ENCODE results near the gene IBA57.
A peak's percentile ranks its signal among the peaks of the same experiment; 100 is the strongest.

IBA57 gene

GRCh38 chr1:228134591-228134990, 31.0 kb upstream of the IBA57 start:
- DNase-seq (ENCODE audit: insufficient read length, low spot score) = no peak
- no peak for TF ChIP-seq PAX5 (IDR thresholded peaks at IDR 0.05; ENCODE audit: insufficient read depth, low read length, severe bottlenecking)
- no peak for TF ChIP-seq POLR2A (IDR thresholded peaks at IDR 0.05; ENCODE audit: low read depth, low read length)
- TF ChIP-seq POU2F2 (IDR thresholded peaks at IDR 0.05; ENCODE audit: low read depth, low read length) = no peak
- no peak for TF ChIP-seq POLR2AphosphoS5 (IDR thresholded peaks at IDR 0.05; ENCODE audit: low read depth, low read length)
- TF ChIP-seq TAF1 (IDR thresholded peaks at IDR 0.05; ENCODE audit: low read depth, low read length) = no peak
- no peak for TF ChIP-seq SPI1 (IDR thresholded peaks at IDR 0.05; ENCODE audit: low read depth, low read length)
- no peak for FAIRE-seq

- peak; percentile 8 for DNase-seq (ENCODE audit: insufficient read length, low spot score)
- FAIRE-seq = no peak
- TF ChIP-seq POLR2A (IDR thresholded peaks at IDR 0.05; ENCODE audit: low read depth, low read length) (no peak), PAX5 (IDR thresholded peaks at IDR 0.05; ENCODE audit: insufficient read depth, low read length, severe bottlenecking) (no peak), TAF1 (IDR thresholded peaks at IDR 0.05; ENCODE audit: low read depth, low read length) (no peak), SPI1 (IDR thresholded peaks at IDR 0.05; ENCODE audit: low read depth, low read length) (no peak), POLR2AphosphoS5 (IDR thresholded peaks at IDR 0.05; ENCODE audit: low read depth, low read length) (no peak), POU2F2 (IDR thresholded peaks at IDR 0.05; ENCODE audit: low read depth, low read length) (no peak)
Observed at GRCh38 chr1:228136901-228137300, 28.7 kb upstream of the IBA57 start.

- DNase-seq (ENCODE audit: insufficient read length, low spot score) = no peak
- TF ChIP-seq PAX5 (IDR thresholded peaks at IDR 0.05; ENCODE audit: insufficient read depth, low read length, severe bottlenecking) (no peak), TAF1 (IDR thresholded peaks at IDR 0.05; ENCODE audit: low read depth, low read length) (peak; percentile 42; the same call in 1 of the 2 replicates)
- no peak for FAIRE-seq
Observed at GRCh38 chr1:228139406-228139930, 26.1 kb upstream of the IBA57 start.

GRCh38 chr1:228139931-228140723, 25.5 kb upstream of the IBA57 start, which contains the start of gene GUK1:
Gene GUK1 (plus strand): TSS chr1:228140279. CDS start chr1:228140303, 24 bp downstream.
- FAIRE-seq (peak; percentile 100), DNase-seq (ENCODE audit: insufficient read length, low spot score) (peak; percentile 97)
- TF ChIP-seq SPI1 (IDR thresholded peaks at IDR 0.05; ENCODE audit: low read depth, low read length) = no peak
- TF ChIP-seq POU2F2 (IDR thresholded peaks at IDR 0.05; ENCODE audit: low read depth, low read length) = 0 out of 2 replicates have a peak, but pooled peaks have one; percentile 39
- TF ChIP-seq POLR2AphosphoS5 (IDR thresholded peaks at IDR 0.05; ENCODE audit: low read depth, low read length) = peak; percentile 76
- TF ChIP-seq POLR2A (IDR thresholded peaks at IDR 0.05; ENCODE audit: low read depth, low read length) = peak; percentile 71
- TF ChIP-seq TAF1 (IDR thresholded peaks at IDR 0.05; ENCODE audit: low read depth, low read length) = peak; percentile 39; the same call in 1 of the 2 replicates

- DNase-seq (ENCODE audit: insufficient read length, low spot score) = no peak
- no peak for FAIRE-seq
- TF ChIP-seq POLR2A (IDR thresholded peaks at IDR 0.05; ENCODE audit: low read depth, low read length) (no peak), SPI1 (IDR thresholded peaks at IDR 0.05; ENCODE audit: low read depth, low read length) (no peak), POLR2AphosphoS5 (IDR thresholded peaks at IDR 0.05; ENCODE audit: low read depth, low read length) (no peak), POU2F2 (IDR thresholded peaks at IDR 0.05; ENCODE audit: low read depth, low read length) (no peak), PAX5 (IDR thresholded peaks at IDR 0.05; ENCODE audit: insufficient read depth, low read length, severe bottlenecking) (no peak), TAF1 (IDR thresholded peaks at IDR 0.05; ENCODE audit: low read depth, low read length) (no peak)
Observed at GRCh38 chr1:228140724-228141225, 24.8 kb upstream of the IBA57 start.

GRCh38 chr1:228141226-228142044, 24.2 kb upstream of the IBA57 start:
- no peak for FAIRE-seq

GRCh38 chr1:228142155-228142691, 23.4 kb upstream of the IBA57 start:
- no peak for DNase-seq (ENCODE audit: insufficient read length, low spot score)
- FAIRE-seq = no peak
- TF ChIP-seq PAX5 (IDR thresholded peaks at IDR 0.05; ENCODE audit: insufficient read depth, low read length, severe bottlenecking) (no peak), SPI1 (IDR thresholded peaks at IDR 0.05; ENCODE audit: low read depth, low read length) (no peak), POLR2A (IDR thresholded peaks at IDR 0.05; ENCODE audit: low read depth, low read length) (no peak), POU2F2 (IDR thresholded peaks at IDR 0.05; ENCODE audit: low read depth, low read length) (no peak), TAF1 (IDR thresholded peaks at IDR 0.05; ENCODE audit: low read depth, low read length) (no peak), POLR2AphosphoS5 (IDR thresholded peaks at IDR 0.05; ENCODE audit: low read depth, low read length) (no peak)

More at GRCh38 chr1:228141226-228142044, 24.2 kb upstream of the IBA57 start:
- TF ChIP-seq PAX5 (IDR thresholded peaks at IDR 0.05; ENCODE audit: insufficient read depth, low read length, severe bottlenecking) (no peak), POLR2A (IDR thresholded peaks at IDR 0.05; ENCODE audit: low read depth, low read length) (no peak), POU2F2 (IDR thresholded peaks at IDR 0.05; ENCODE audit: low read depth, low read length) (no peak), SPI1 (IDR thresholded peaks at IDR 0.05; ENCODE audit: low read depth, low read length) (no peak), POLR2AphosphoS5 (IDR thresholded peaks at IDR 0.05; ENCODE audit: low read depth, low read length) (no peak), TAF1 (IDR thresholded peaks at IDR 0.05; ENCODE audit: low read depth, low read length) (no peak)
- peak; percentile 56 for DNase-seq (ENCODE audit: insufficient read length, low spot score)

GRCh38 chr1:228142701-228143136, 22.9 kb upstream of the IBA57 start:
- DNase-seq (ENCODE audit: insufficient read length, low spot score) = no peak
- TF ChIP-seq POLR2AphosphoS5 (IDR thresholded peaks at IDR 0.05; ENCODE audit: low read depth, low read length) = no peak
- no peak for TF ChIP-seq POLR2A (IDR thresholded peaks at IDR 0.05; ENCODE audit: low read depth, low read length)
- no peak for TF ChIP-seq TAF1 (IDR thresholded peaks at IDR 0.05; ENCODE audit: low read depth, low read length)
- TF ChIP-seq PAX5 (IDR thresholded peaks at IDR 0.05; ENCODE audit: insufficient read depth, low read length, severe bottlenecking) = no peak
- TF ChIP-seq SPI1 (IDR thresholded peaks at IDR 0.05; ENCODE audit: low read depth, low read length) = no peak
- TF ChIP-seq POU2F2 (IDR thresholded peaks at IDR 0.05; ENCODE audit: low read depth, low read length) = no peak
- no peak for FAIRE-seq

Measured in GM12891 (cell line).